Breast epithelium (tissue), 3 donors: ENCODE measurements around the gene PLCB4.

Experiments used
- POLR2A ChIP-seq: fragments of 450-650 bp; IDR thresholded peaks from one replicate; pipeline ENCODE4 v1.6.1; 2016; ENCODE audit warnings: antibody characterized with exemption, mild to moderate bottlenecking, moderate library complexity
- TF ChIP-seq, protein P1 (sequence below), 3 donors: fragments of 450-650 bp; IDR thresholded peaks; one replicate each; pipeline ENCODE4 v1.5.1; 2016 to 2017; ENCODE audit warnings: antibody characterized with exemption in 3 of 3, mild to moderate bottlenecking in 3 of 3, moderate library complexity in 3 of 3

DNA sequence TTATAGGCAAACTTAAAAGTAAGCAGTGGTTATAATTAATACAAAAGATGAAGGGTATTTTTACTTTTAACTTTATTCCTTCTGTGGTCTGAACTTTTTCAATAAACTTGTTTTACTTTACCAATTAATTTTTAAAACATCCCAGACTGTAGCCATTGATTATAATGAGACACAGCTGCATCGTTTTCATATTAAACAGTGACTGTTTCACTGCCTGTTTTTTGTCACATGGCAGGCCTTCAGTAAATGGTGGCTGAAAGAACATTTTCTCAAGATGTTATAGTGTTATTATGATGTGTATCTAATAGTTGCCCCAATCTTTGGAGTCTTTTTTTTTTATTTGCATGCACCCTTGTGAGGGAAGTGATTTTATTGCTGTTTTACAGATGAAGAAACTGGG is 95.1 kb downstream of the PLCB4 start:
- TF ChIP-seq, protein P1, sequence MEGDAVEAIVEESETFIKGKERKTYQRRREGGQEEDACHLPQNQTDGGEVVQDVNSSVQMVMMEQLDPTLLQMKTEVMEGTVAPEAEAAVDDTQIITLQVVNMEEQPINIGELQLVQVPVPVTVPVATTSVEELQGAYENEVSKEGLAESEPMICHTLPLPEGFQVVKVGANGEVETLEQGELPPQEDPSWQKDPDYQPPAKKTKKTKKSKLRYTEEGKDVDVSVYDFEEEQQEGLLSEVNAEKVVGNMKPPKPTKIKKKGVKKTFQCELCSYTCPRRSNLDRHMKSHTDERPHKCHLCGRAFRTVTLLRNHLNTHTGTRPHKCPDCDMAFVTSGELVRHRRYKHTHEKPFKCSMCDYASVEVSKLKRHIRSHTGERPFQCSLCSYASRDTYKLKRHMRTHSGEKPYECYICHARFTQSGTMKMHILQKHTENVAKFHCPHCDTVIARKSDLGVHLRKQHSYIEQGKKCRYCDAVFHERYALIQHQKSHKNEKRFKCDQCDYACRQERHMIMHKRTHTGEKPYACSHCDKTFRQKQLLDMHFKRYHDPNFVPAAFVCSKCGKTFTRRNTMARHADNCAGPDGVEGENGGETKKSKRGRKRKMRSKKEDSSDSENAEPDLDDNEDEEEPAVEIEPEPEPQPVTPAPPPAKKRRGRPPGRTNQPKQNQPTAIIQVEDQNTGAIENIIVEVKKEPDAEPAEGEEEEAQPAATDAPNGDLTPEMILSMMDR (IDR thresholded peaks at IDR 0.05): no peak
- no peak for TF ChIP-seq POLR2A
